HG03039 (cell line): ENCODE measurements around the gene NEK3.
"Not testable (repeated sequence)": the region's sequence is repeated elsewhere in the genome, so short reads cannot be mapped to it uniquely, and the experiment has no call there.

Experiments used
- ATAC-seq: cut with Tn5 transposase; IDR thresholded peaks from one replicate; pipeline ENCODE4 v1.9.1; 2021; ENCODE audit warnings: mild to moderate bottlenecking, moderate library complexity; ENCODE audit not compliant: unreplicated experiment

NEK3 gene

GRCh38 chr13:52170828-52171391 is 11.5 kb upstream of the NEK3 start:
- not testable (repeated sequence) for ATAC-seq

- no peak for ATAC-seq
These were observed 10.4 kb upstream of the NEK3 start for GRCh38 chr13:52169839-52170238.

- no peak for ATAC-seq
These were observed 6.0 kb upstream of the NEK3 start for GRCh38 chr13:52165411-52165810.

- ATAC-seq, result no peak
These were observed 5.6 kb upstream of the NEK3 start for GRCh38 chr13:52164989-52165388.

- not testable (repeated sequence) for ATAC-seq
These were observed 4.5 kb upstream of the NEK3 start for GRCh38 chr13:52163878-52164277.

- no peak for ATAC-seq
These were observed 3.1 kb upstream of the NEK3 start for GRCh38 chr13:52162279-52163101.

GRCh38 chr13:52161181-52161646 is 1.8 kb upstream of the NEK3 start:
- ATAC-seq, result no peak

- ATAC-seq, result no peak
These were observed 1.1 kb upstream of the NEK3 start for GRCh38 chr13:52160506-52160905.

- ATAC-seq, result no peak
These were observed 656 bp upstream of the NEK3 start for GRCh38 chr13:52160053-52160452.

- ATAC-seq, result peak; percentile 18
These were observed 703 bp downstream of the NEK3 start for GRCh38 chr13:52158629-52159158.

- ATAC-seq, result no peak
These were observed 2.6 kb downstream of the NEK3 start for GRCh38 chr13:52156724-52157261.

GRCh38 chr13:52155177-52155576 is 4.2 kb downstream of the NEK3 start:
- no peak for ATAC-seq

GRCh38 chr13:52147225-52147624 is 12.2 kb downstream of the NEK3 start:
- no peak for ATAC-seq

GRCh38 chr13:52141299-52141698 is 18.1 kb downstream of the NEK3 start:
- no peak for ATAC-seq

GRCh38 chr13:52137489-52137888 is 21.9 kb downstream of the NEK3 start:
- ATAC-seq, result no peak

GRCh38 chr13:52136763-52137162 is 22.6 kb downstream of the NEK3 start:
- ATAC-seq, result no peak

GRCh38 chr13:52130641-52131040 is 28.8 kb downstream of the NEK3 start:
- no peak for ATAC-seq

- ATAC-seq, result peak; percentile 59
These were observed 30.4 kb downstream of the NEK3 start, which contains the start of gene NEK5 for GRCh38 chr13:52128714-52129700. NEK5 (minus strand) TSS chr13:52129073; CDS start chr13:52127482, 1,591 bp downstream.

GRCh38 chr13:52127783-52128702 is 31.4 kb downstream of the NEK3 start:
- peak; percentile 42 for ATAC-seq
